Naive B cell (primary cell): ENCODE data around the gene HAPLN1. TPM values are rescaled to one million over a fixed set of nuclear protein-coding genes. Genes with fewer than 3 reads are reported as not detected.

Experiments used
- ATAC-seq, 2 donors: fragments of 150-1000 bp; cut with Tn5 transposase; 2 replicates each; pipeline ENCODE4 v1.10.0; 2021; ENCODE audit warnings: low read depth in 2 of 2, mild to moderate bottlenecking in 2 of 2, moderate library complexity in 2 of 2
- DNase-seq: peaks from one replicate; pipeline ENCODE4 v3.0.0; 2022
- H3K27ac Mint-ChIP-seq, 6 donors: one replicate each; pipeline ENCODE4 v1.8.0; 2020 to 2022; ENCODE audit warnings: mild to moderate bottlenecking in 6 of 6, mixed read lengths in 6 of 6, moderate library complexity in 5 of 6, inconsistent platforms in 2 of 6
- H3K27me3 Mint-ChIP-seq, 3 donors: one replicate each; pipeline ENCODE4 v1.8.0; 2021 to 2022; ENCODE audit warnings: mixed read lengths in 3 of 3, mild to moderate bottlenecking in 1 of 3
- H3K36me3 Mint-ChIP-seq, 2 donors: one replicate each; pipeline ENCODE4 v1.8.0; 2020 to 2022; ENCODE audit warnings: mixed read lengths in 2 of 2, inconsistent platforms in 1 of 2, mild to moderate bottlenecking in 1 of 2
- H3K4me1 Mint-ChIP-seq, 3 donors: one replicate each; pipeline ENCODE4 v1.8.0; 2020 to 2022; ENCODE audit warnings: mixed read lengths in 3 of 3, inconsistent platforms in 1 of 3, mild to moderate bottlenecking in 1 of 3, moderate library complexity in 1 of 3
- H3K4me3 Mint-ChIP-seq, 8 donors: one replicate each; pipeline ENCODE4 v1.8.0; 2020 to 2022; ENCODE audit warnings: mild to moderate bottlenecking in 8 of 8, mixed read lengths in 8 of 8, moderate library complexity in 8 of 8, inconsistent platforms in 2 of 8
- H3K9me3 Mint-ChIP-seq, 7 donors: one replicate each; pipeline ENCODE4 v1.8.0; 2020 to 2022; ENCODE audit warnings: mixed read lengths in 7 of 7, mild to moderate bottlenecking in 5 of 7, inconsistent platforms in 2 of 7, moderate library complexity in 1 of 7
- polyA plus RNA-seq, 6 donors: library from polyadenylated mRNA; unstranded; fragments of 300-500 nt; fragmentation: Illumina TruSeq; gene quantifications; one replicate each; pipeline ENCODE4 v1.2.3, GENCODE V29; 2021; ENCODE audit warnings: low read depth in 6 of 6

HAPLN1 gene
- polyA plus RNA-seq, 6 donors from 2014 or later = not detected

DNA sequence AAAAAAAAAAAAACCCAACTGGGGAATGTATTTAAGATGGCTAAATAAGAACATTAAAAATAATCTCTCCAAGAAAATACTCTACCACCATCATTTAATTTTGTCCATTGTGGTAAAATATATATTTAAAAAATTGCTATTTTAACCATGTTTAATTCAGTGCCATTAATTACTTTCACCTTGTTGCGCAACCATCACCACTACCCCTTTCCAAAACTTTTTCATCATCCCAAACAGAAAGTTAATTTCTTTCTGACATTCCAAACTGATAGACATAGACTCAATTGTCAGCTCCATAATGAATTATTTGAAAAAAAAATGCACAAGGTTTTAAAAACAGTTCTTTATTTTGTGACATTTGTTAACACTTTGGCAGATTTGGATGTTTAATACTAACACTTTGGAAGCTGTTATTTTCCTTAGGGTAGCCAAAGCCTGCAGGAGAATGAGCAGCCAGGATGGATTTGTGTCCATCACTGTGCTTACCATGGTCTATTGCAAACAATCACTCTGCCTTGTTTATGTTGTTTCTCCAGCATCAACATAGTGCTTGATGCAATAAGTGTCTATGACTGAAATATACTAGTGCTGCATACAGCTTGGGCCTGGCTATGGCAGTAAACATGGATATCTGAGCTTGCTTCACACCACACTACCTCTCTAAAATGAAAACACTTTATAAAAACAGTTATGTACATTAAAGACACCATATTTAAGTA is 62.7 kb downstream of the HAPLN1 start:
- DNase-seq (no peak), ATAC-seq (no peak)
- H3K9me3 Mint-ChIP-seq = peaks cover 0 to 2% (median 0%) of the 10 kb centered on the region in 7 donors
- H3K4me1 Mint-ChIP-seq = no peaks in the 10 kb centered on the region
- H3K27ac Mint-ChIP-seq = no peak overlapping the region
- H3K36me3 Mint-ChIP-seq = no peaks in the 10 kb centered on the region
- no peak overlapping the region for H3K4me3 Mint-ChIP-seq
- H3K27me3 Mint-ChIP-seq = peaks cover 0 to 5% (median 0%) of the 10 kb centered on the region in 3 donors

- Mint-ChIP-seq H3K4me3 (no peak overlapping the region), H3K4me1 (no peaks in the 10 kb centered on the region), H3K27ac (no peak overlapping the region), H3K27me3 (no peaks in the 10 kb centered on the region), H3K9me3 (peaks cover 0 to 2% (median 0%) of the 10 kb centered on the region in 7 donors), H3K36me3 (no peaks in the 10 kb centered on the region)
- DNase-seq (no peak), ATAC-seq (no peak)
These were observed 66.1 kb downstream of the HAPLN1 start for GRCh38 chr5:83654427-83654994.

GRCh38 chr5:83653669-83654068 is 67.0 kb downstream of the HAPLN1 start:
- no peaks in the 10 kb centered on the region for H3K4me1 Mint-ChIP-seq
- no peaks in the 10 kb centered on the region for H3K36me3 Mint-ChIP-seq
- no peak overlapping the region for H3K4me3 Mint-ChIP-seq
- no peaks in the 10 kb centered on the region for H3K27me3 Mint-ChIP-seq
- DNase-seq (no peak), ATAC-seq (no peak)
- peaks cover 0 to 2% (median 0%) of the 10 kb centered on the region in 7 donors for H3K9me3 Mint-ChIP-seq
- H3K27ac Mint-ChIP-seq = no peak overlapping the region

DNA sequence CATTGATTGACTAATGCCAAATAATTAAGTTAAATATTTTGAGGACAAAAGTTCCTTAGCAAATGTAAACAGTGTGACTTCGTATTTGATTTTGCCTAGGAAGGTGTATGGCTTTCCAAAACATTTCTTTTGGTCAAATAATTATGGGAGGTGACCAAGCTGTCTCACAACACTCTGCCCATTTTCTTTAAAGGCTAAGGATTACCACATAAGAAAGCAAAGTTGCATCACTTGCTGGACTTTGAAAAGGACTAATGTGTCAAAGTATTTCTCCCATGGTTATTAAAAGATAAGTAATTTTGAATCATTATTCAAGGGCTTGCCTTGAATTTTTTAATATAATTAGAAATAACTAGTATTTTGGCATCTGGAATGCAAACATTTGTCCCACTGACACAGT is 74.7 kb downstream of the HAPLN1 start:
- no peak overlapping the region for H3K27ac Mint-ChIP-seq
- DNase-seq = no peak
- no peak overlapping the region for H3K4me3 Mint-ChIP-seq
- H3K4me1 Mint-ChIP-seq = no peaks in the 10 kb centered on the region
- H3K27me3 Mint-ChIP-seq = no peaks in the 10 kb centered on the region
- H3K9me3 Mint-ChIP-seq = no peaks in the 10 kb centered on the region
- ATAC-seq = no peak
- no peaks in the 10 kb centered on the region for H3K36me3 Mint-ChIP-seq

GRCh38 chr5:83644301-83644700 is 76.4 kb downstream of the HAPLN1 start:
- H3K9me3 Mint-ChIP-seq = no peaks in the 10 kb centered on the region
- ATAC-seq (no peak), DNase-seq (no peak)
- H3K36me3 Mint-ChIP-seq = no peaks in the 10 kb centered on the region
- no peak overlapping the region for H3K27ac Mint-ChIP-seq
- H3K4me3 Mint-ChIP-seq = no peak overlapping the region
- H3K27me3 Mint-ChIP-seq = no peaks in the 10 kb centered on the region
- H3K4me1 Mint-ChIP-seq = no peaks in the 10 kb centered on the region

DNA sequence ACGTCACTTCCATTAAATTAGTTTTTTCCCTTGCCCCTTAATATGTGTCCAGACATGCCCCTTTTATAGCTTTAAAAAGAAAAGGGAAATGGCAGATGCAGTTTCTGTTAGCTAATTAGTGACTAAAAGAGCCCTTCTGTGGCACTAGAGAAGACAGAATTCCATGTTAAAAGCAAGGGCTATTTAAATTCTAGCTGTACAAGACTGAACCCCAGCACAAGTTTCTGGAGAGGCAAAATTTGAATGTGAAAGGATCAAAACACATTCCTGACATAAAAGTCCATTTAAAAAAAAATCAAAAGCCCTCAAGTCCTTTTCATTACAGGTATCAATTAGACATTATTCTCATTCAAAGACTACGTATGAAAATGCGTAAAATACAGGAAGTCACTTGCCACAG is 78.7 kb downstream of the HAPLN1 start:
- H3K4me1 Mint-ChIP-seq = no peaks in the 10 kb centered on the region
- no peaks in the 10 kb centered on the region for H3K36me3 Mint-ChIP-seq
- H3K27me3 Mint-ChIP-seq = no peaks in the 10 kb centered on the region
- DNase-seq = no peak
- no peak overlapping the region for H3K27ac Mint-ChIP-seq
- no peak overlapping the region for H3K4me3 Mint-ChIP-seq
- no peak for ATAC-seq
- H3K9me3 Mint-ChIP-seq = no peaks in the 10 kb centered on the region

DNA sequence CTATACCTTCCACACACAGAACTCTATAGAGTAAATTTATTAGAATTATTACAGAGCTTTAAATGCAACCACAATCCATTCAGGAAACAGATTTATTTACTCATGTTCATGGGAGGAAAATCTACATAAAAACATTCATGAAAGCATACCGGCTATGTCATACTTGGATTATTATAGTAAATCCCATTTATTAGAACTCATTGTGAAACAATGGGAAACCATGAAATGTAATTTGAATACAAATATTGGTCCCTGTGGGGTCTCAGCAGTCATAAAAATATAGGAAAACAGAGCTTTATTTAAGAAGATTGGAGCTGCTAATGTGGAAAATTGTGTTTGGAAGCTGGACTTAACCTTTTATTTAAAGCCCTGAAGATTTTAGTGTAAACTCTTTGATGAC is 80.7 kb downstream of the HAPLN1 start:
- Mint-ChIP-seq H3K36me3 (no peaks in the 10 kb centered on the region), H3K27ac (no peak overlapping the region), H3K27me3 (no peaks in the 10 kb centered on the region), H3K9me3 (no peaks in the 10 kb centered on the region), H3K4me3 (no peak overlapping the region), H3K4me1 (no peaks in the 10 kb centered on the region)
- DNase-seq = no peak
- ATAC-seq = no peak

DNA sequence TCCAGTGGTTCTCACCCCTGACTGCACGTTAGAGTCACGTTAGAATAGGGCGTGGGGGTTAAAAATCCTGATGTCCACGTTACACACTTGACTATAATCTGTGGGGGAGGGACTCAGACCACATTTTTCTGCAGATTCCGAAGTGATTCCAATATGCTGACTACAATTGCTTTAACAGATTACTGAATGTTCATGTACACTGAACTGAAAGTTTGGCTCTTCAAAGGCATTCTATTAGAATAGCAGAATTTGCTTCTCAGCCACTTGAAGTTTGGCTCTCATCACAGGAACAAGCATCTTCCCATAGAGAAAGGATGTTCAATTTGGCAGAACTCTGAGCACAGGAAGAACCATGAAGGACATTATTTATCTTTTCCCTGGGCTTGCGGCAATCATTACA is 84.5 kb downstream of the HAPLN1 start:
- no peak for ATAC-seq
- H3K27me3 Mint-ChIP-seq = no peaks in the 10 kb centered on the region
- H3K27ac Mint-ChIP-seq = no peak overlapping the region

GRCh38 chr5:83633285-83633684 is 87.4 kb downstream of the HAPLN1 start:
- H3K36me3 Mint-ChIP-seq = no peaks in the 10 kb centered on the region
- H3K4me3 Mint-ChIP-seq = no peak overlapping the region
- H3K9me3 Mint-ChIP-seq = peaks cover 0 to 2% (median 0%) of the 10 kb centered on the region in 7 donors
- DNase-seq (no peak), ATAC-seq (no peak)
- no peaks in the 10 kb centered on the region for H3K4me1 Mint-ChIP-seq
- no peaks in the 10 kb centered on the region for H3K27me3 Mint-ChIP-seq
- H3K27ac Mint-ChIP-seq = no peak overlapping the region

More for the DNA sequence above, 84.5 kb downstream of the HAPLN1 start:
- H3K9me3 Mint-ChIP-seq = peaks cover 0 to 2% (median 0%) of the 10 kb centered on the region in 7 donors
- no peaks in the 10 kb centered on the region for H3K36me3 Mint-ChIP-seq
- no peaks in the 10 kb centered on the region for H3K4me1 Mint-ChIP-seq
- H3K4me3 Mint-ChIP-seq = no peak overlapping the region
- no peak for DNase-seq

GRCh38 chr5:83632874-83633273 is 87.8 kb downstream of the HAPLN1 start:
- H3K27ac Mint-ChIP-seq = no peak overlapping the region
- no peaks in the 10 kb centered on the region for H3K27me3 Mint-ChIP-seq
- H3K4me3 Mint-ChIP-seq = no peak overlapping the region
- no peaks in the 10 kb centered on the region for H3K36me3 Mint-ChIP-seq
- DNase-seq = no peak
- H3K4me1 Mint-ChIP-seq = no peaks in the 10 kb centered on the region
- no peak for ATAC-seq
- H3K9me3 Mint-ChIP-seq = peaks cover 0 to 2% (median 0%) of the 10 kb centered on the region in 7 donors

DNA sequence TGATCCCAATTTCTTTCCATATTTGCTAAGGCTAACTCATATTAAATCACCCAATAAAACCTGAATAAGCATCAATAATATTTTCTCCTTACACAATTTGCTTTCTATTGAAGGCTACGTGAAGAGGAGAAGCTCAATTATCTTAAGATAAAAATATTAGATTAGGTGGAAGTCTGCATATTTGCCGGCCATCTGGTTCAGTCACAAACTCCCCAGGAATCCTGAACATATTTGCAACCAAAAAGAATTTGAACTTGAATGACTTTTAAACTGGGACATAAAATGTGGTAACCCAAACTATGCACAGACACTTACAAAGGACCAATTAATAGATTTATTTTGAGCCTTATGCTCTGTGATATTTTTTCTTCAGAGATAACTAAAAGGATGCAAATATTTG is 92.3 kb downstream of the HAPLN1 start:
- H3K4me3 Mint-ChIP-seq = no peak overlapping the region
- ATAC-seq = no peak
- no peak for DNase-seq
- H3K27ac Mint-ChIP-seq = no peak overlapping the region
- no peaks in the 10 kb centered on the region for H3K36me3 Mint-ChIP-seq
- H3K4me1 Mint-ChIP-seq = no peaks in the 10 kb centered on the region
- peaks cover 0 to 5% (median 0%) of the 10 kb centered on the region in 3 donors for H3K27me3 Mint-ChIP-seq
- H3K9me3 Mint-ChIP-seq = peaks cover 0 to 3% (median 0%) of the 10 kb centered on the region in 7 donors

GRCh38 chr5:83614841-83615240 is 105.8 kb downstream of the HAPLN1 start:
- ATAC-seq = no peak
- Mint-ChIP-seq H3K27me3 (no peaks in the 10 kb centered on the region), H3K4me3 (no peak overlapping the region)

GRCh38 chr5:83608122-83608521 is 112.5 kb downstream of the HAPLN1 start:
- H3K36me3 Mint-ChIP-seq = no peaks in the 10 kb centered on the region
- no peak for DNase-seq
- peaks cover 0 to 2% (median 0%) of the 10 kb centered on the region in 7 donors for H3K9me3 Mint-ChIP-seq
- ATAC-seq = no peak
- no peak overlapping the region for H3K4me3 Mint-ChIP-seq
- peaks cover 5 to 9% (median 6%) of the 10 kb centered on the region in 3 donors for H3K27me3 Mint-ChIP-seq
- H3K4me1 Mint-ChIP-seq = no peaks in the 10 kb centered on the region
- H3K27ac Mint-ChIP-seq = no peak overlapping the region

More at GRCh38 chr5:83614841-83615240, 105.8 kb downstream of the HAPLN1 start:
- Mint-ChIP-seq H3K4me1 (no peaks in the 10 kb centered on the region), H3K36me3 (no peaks in the 10 kb centered on the region), H3K9me3 (peaks cover 0 to 21% (median 13%) of the 10 kb centered on the region in 7 donors), H3K27ac (no peak overlapping the region)
- no peak for DNase-seq

DNA sequence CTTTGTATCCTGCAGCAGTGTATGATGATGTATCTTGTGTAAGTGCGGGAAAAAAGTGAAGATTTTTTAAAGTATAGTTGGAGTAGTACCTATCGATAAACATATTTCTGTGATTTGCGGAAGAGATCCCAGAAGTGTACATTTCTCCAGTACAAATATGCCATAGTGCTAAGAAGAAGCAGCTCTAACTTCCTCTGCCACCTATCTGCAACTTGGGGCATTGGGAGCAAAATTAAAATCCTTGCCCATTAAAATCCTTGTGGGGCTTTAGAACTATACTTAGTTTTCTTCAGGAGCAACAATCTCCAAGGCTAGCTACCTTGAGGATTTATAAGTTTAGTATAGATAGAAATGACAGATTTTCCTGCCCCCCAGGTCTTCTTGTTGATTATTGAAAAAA is 125.4 kb downstream of the HAPLN1 start:
- Mint-ChIP-seq H3K9me3 (no peaks in the 10 kb centered on the region), H3K36me3 (no peaks in the 10 kb centered on the region), H3K27ac (no peak overlapping the region), H3K4me1 (no peaks in the 10 kb centered on the region), H3K4me3 (no peak overlapping the region), H3K27me3 (peaks cover 0 to 4% (median 0%) of the 10 kb centered on the region in 3 donors)
- no peak for ATAC-seq
- DNase-seq = no peak
